ENCODE results near the gene MLH3.

GRCh38 chr14:75098212-75098611, 46.9 kb upstream of the MLH3 start:
- TF ChIP-seq, protein P1, sequence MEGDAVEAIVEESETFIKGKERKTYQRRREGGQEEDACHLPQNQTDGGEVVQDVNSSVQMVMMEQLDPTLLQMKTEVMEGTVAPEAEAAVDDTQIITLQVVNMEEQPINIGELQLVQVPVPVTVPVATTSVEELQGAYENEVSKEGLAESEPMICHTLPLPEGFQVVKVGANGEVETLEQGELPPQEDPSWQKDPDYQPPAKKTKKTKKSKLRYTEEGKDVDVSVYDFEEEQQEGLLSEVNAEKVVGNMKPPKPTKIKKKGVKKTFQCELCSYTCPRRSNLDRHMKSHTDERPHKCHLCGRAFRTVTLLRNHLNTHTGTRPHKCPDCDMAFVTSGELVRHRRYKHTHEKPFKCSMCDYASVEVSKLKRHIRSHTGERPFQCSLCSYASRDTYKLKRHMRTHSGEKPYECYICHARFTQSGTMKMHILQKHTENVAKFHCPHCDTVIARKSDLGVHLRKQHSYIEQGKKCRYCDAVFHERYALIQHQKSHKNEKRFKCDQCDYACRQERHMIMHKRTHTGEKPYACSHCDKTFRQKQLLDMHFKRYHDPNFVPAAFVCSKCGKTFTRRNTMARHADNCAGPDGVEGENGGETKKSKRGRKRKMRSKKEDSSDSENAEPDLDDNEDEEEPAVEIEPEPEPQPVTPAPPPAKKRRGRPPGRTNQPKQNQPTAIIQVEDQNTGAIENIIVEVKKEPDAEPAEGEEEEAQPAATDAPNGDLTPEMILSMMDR (conservative IDR thresholded peaks at IDR 0.05; ENCODE audit: low read length), result no peak
- TF ChIP-seq EZH2phosphoT487 (IDR thresholded peaks at IDR 0.05; ENCODE audit: borderline replicate concordance, low read depth, low read length), result no peak

Data from OCI-LY7 (cell line).